Adrenal gland (tissue), 12 donors: ENCODE data around the gene PIAS1. TPM values are rescaled to one million over a fixed set of nuclear protein-coding genes. Genes with fewer than 3 reads are reported as not detected.
"Not testable (repeated sequence)": the region's sequence is repeated elsewhere in the genome, so short reads cannot be mapped to it uniquely, and the experiment has no call there.

ENCODE experiments used
- DNase-seq, 7 donors: peaks; one replicate each; pipeline ENCODE4 v3.0.0-alpha.2; 2019 to 2020
- H3K27ac ChIP-seq, 5 donors: fragments of 200-600 bp; sonication (generic) in 4 of 5; 1 replicate in 3 of 5; 2 replicates in 2 of 5; pipeline versions ENCODE4 v1.5.1 to v1.8.0; 2016 to 2020; ENCODE audit warnings: mild to moderate bottlenecking in 1 of 5
- H3K27me3 ChIP-seq: fragments of 200-600 bp; 2 replicates; pipeline ENCODE4 v1.8.0; 2021
- H3K36me3 ChIP-seq, 2 donors: fragments of 200-600 bp; replicated peaks in 1 of 2; 1 replicate in 1 of 2; 2 replicates in 1 of 2; pipeline versions ENCODE4 v1.5.1 to v1.8.0; 2018 to 2022
- H3K4me1 ChIP-seq, 2 donors: fragments of 200-600 bp; replicated peaks in 1 of 2; 1 replicate in 1 of 2; 2 replicates in 1 of 2; pipeline versions ENCODE4 v1.5.1 to v1.8.0; 2018 to 2021
- H3K4me3 ChIP-seq, 4 donors: fragments of 200-600 bp; sonication (generic) in 3 of 4; one replicate each; pipeline ENCODE4 v1.5.1; 2016 to 2018
- H3K9me3 ChIP-seq, 3 donors: fragments of 200-600 bp; sonication (generic) in 1 of 3; replicated peaks in 1 of 3; 1 replicate in 2 of 3; 2 replicates in 1 of 3; pipeline versions ENCODE4 v1.5.1 to v1.8.0; 2016 to 2021
- POLR2A ChIP-seq, 2 donors: fragments of 450-650 bp; IDR thresholded peaks; one replicate each; pipeline ENCODE4 v1.6.1; 2017; ENCODE audit warnings: antibody characterized with exemption in 2 of 2, mild to moderate bottlenecking in 2 of 2, moderate library complexity in 1 of 2
- WGBS, 4 donors: extraction: QIAGEN DNeasy Blood & Tissue Kit in 2 of 4; methylation state at CpG; one replicate each; pipeline versions ENCODE4 v1.1.5 to v1.1.7; 2013 to 2017; 5-methylcytosine and 5-hydroxymethylcytosine counted together
- intact Hi-C, 2 donors: fragments of 100-400 bp; cut with DNase I; formaldehyde crosslinking; loops; one replicate each; pipeline versions ENCODE4 v1.14.1 to v1.15.0; 2022 to 2023
- polyA plus RNA-seq, 3 donors: library from polyadenylated mRNA; stranded (reverse); fragments of 200-250 nt in 2 of 3; fragments of 350-450 nt in 1 of 3; fragmentation: Illumina TruSeq in 1 of 3; extraction: RNeasy Lipid Tissue Mini Kit (QIAGEN cat#74804) in 1 of 3; gene quantifications; one replicate each; pipeline ENCODE4 v1.2.3, GENCODE V29; 2013 to 2014
- total RNA-seq, 9 donors: library from RNA; depleted of rRNA in 4 of 9; stranded (reverse); fragments of >200 nt in 4 of 9; fragments of 120-200 nt in 1 of 9; fragmentation: NEBNext Ultra II Directional in 1 of 9; extraction: Animal tissue kit (Norgen Biotek cat#: 25700) in 1 of 9; gene quantifications; one replicate each; pipeline versions ENCODE4 v1.1.0 to v1.2.4, GENCODE V29; 2013 to 2023
- TF ChIP-seq, protein P1 (sequence below), 6 experiments: fragments of 450-650 bp in 4 of 6; fragments of 200-600 bp in 2 of 6; sonication (generic) in 1 of 6; IDR thresholded peaks; 1 replicate in 5 of 6; 2 replicates in 1 of 6; pipeline versions ENCODE4 v1.5.1 to v1.8.0; 2016 to 2021; ENCODE audit warnings: antibody characterized with exemption in 6 of 6, mild to moderate bottlenecking in 2 of 6, moderate library complexity in 1 of 6
- donor health status: healthy with polysubstance abuse.
- donor health status: Bipolar disorder and iron deficiency.
- donor health status: DM: yes; HTN: yes; CAD: no.
- donor health status: DM: no; HTN: no; CAD: no.
- donor health status: DM: no; HTN: no; CAD: no.
- donor health status: DM: yes; HTN: yes; CAD: no.

The PIAS1 gene
- total and polyA plus RNA-seq, 12 donors = 12.7 to 60.0 (median 38.8) TPM

DNA sequence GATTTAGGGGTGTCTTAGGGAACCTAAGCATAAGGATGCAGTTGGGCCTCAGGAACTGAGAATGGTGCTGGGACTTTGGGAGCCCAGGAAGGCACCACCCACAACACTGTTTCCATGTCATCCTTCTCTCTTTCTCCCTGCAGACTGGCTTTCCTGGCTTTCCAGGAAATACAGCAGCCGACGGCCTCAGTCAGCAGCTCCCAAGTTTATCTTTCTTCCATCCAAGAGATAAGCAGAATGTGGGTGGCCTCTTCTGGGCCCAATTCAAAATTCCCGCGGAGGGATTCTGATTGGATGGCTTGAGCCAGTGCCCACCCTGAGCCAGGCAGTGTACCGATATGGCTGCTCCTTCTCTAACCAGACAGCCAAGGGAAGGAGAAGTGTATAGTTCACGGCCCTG lies 179.9 kb downstream of the PIAS1 start:
- intact Hi-C loops = no loop called here
- WGBS, 4 donors = 59 to 67% (median 61%) methylated on average over 5 to 6 of the region's 6 CpGs
- H3K36me3 ChIP-seq = no peaks in the 10 kb centered on the region
- peak in 1 of 7 donors; percentile 46 for DNase-seq
- no peak for TF ChIP-seq POLR2A (IDR thresholded peaks at IDR 0.05)
- TF ChIP-seq, protein P1, sequence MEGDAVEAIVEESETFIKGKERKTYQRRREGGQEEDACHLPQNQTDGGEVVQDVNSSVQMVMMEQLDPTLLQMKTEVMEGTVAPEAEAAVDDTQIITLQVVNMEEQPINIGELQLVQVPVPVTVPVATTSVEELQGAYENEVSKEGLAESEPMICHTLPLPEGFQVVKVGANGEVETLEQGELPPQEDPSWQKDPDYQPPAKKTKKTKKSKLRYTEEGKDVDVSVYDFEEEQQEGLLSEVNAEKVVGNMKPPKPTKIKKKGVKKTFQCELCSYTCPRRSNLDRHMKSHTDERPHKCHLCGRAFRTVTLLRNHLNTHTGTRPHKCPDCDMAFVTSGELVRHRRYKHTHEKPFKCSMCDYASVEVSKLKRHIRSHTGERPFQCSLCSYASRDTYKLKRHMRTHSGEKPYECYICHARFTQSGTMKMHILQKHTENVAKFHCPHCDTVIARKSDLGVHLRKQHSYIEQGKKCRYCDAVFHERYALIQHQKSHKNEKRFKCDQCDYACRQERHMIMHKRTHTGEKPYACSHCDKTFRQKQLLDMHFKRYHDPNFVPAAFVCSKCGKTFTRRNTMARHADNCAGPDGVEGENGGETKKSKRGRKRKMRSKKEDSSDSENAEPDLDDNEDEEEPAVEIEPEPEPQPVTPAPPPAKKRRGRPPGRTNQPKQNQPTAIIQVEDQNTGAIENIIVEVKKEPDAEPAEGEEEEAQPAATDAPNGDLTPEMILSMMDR (IDR thresholded peaks at IDR 0.05) = no peak
- H3K4me3 ChIP-seq = no peak overlapping the region
- H3K9me3 ChIP-seq = no peaks in the 10 kb centered on the region
- peaks cover 0 to 5% of the 10 kb centered on the region in 2 donors for H3K4me1 ChIP-seq
- no peaks in the 10 kb centered on the region for H3K27me3 ChIP-seq
- no peak overlapping the region for H3K27ac ChIP-seq

DNA sequence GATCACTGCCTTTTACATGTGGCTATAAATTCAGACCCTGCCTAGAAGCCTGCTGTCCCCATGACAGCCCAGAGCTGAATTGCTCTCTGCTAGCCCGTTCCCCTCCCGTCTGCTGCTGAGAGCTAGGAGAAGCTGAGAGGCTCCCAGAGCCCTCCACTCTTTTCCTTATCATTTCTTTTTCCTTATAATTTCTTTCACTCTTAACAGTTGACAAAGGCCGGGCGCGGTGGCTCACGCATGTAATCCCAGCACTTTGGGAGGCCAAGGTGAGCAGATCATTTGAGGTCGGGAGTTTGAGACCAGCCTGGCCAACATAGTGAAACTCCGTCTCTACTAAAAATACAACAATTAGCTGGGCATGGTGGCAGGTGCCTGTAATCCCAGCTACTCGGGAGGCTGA lies 180.4 kb downstream of the PIAS1 start:
- H3K36me3 ChIP-seq, H3K27ac ChIP-seq, intact Hi-C loops, H3K27me3 ChIP-seq, H3K4me1 ChIP-seq, H3K4me3 ChIP-seq, H3K9me3 ChIP-seq: not testable (repeated sequence)
- WGBS, 4 donors = 88 to 96% (median 92%) methylated on average over 9 of the region's 9 CpGs
- DNase-seq = peak in 1 of 7 donors; percentile 38

DNA sequence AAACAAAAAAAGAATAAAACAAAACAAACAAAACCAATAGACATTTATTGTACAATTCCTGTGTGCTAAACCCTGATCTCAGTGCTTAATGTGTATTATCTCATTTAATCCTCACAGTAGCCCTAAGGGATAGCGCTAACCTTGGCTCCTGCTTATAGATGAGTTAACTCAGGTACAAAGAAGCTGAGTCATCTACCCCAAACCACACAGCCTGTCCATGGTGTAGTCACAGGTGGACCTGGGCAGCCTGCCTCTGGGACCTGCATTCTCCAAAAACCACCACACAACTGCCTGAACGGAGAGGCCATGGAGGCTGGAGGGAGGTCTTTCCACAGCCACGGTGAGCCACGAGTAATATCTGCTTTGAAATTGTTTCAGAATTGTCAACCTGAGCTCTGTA lies 180.9 kb downstream of the PIAS1 start:
- Histone ChIP-seq H3K4me1 (peaks cover 0 to 3% of the 10 kb centered on the region in 2 donors), H3K9me3 (peaks cover 0 to 4% (median 0%) of the 10 kb centered on the region in 3 donors), H3K4me3 (no peak overlapping the region), H3K27ac (no peak overlapping the region), H3K27me3 (no peaks in the 10 kb centered on the region), H3K36me3 (no peaks in the 10 kb centered on the region)
- TF ChIP-seq, protein P1 (IDR thresholded peaks at IDR 0.05) = no peak
- no peak for TF ChIP-seq POLR2A (IDR thresholded peaks at IDR 0.05)
- peak in 1 of 7 donors; percentile 30 for DNase-seq
- 84 to 95% (median 86%) methylated on average over 3 to 4 of the region's 4 CpGs for WGBS, 4 donors
- intact Hi-C loops = no loop called here

DNA sequence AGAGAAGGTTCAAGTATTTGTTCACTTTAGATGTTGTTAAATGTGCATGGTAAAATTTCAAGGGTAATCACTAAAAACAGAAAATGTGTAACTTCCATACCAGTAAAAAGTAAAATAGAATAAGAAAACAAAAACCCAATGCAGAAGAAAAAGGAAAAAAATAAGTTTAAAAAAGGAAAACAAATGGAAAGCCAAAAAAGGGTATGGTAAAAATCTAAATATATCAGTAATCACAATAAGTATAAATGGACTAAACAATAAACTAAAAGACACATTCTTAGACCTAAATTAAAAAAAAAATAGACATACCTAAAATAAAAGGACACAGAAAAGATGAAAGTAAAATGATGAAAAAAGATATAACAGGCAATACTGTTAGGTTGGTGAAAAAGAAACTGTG lies 184.9 kb downstream of the PIAS1 start:
- no peaks in the 10 kb centered on the region for H3K36me3 ChIP-seq
- H3K27me3 ChIP-seq = no peaks in the 10 kb centered on the region
- intact Hi-C loops = no loop called here
- peaks cover 0 to 5% (median 0%) of the 10 kb centered on the region in 3 donors for H3K9me3 ChIP-seq
- no peaks in the 10 kb centered on the region for H3K4me1 ChIP-seq
- DNase-seq = no peak
- no peak overlapping the region for H3K4me3 ChIP-seq
- H3K27ac ChIP-seq = no peak overlapping the region
- TF ChIP-seq, protein P1 (IDR thresholded peaks at IDR 0.05) = no peak
- TF ChIP-seq POLR2A (IDR thresholded peaks at IDR 0.05) = no peak

DNA sequence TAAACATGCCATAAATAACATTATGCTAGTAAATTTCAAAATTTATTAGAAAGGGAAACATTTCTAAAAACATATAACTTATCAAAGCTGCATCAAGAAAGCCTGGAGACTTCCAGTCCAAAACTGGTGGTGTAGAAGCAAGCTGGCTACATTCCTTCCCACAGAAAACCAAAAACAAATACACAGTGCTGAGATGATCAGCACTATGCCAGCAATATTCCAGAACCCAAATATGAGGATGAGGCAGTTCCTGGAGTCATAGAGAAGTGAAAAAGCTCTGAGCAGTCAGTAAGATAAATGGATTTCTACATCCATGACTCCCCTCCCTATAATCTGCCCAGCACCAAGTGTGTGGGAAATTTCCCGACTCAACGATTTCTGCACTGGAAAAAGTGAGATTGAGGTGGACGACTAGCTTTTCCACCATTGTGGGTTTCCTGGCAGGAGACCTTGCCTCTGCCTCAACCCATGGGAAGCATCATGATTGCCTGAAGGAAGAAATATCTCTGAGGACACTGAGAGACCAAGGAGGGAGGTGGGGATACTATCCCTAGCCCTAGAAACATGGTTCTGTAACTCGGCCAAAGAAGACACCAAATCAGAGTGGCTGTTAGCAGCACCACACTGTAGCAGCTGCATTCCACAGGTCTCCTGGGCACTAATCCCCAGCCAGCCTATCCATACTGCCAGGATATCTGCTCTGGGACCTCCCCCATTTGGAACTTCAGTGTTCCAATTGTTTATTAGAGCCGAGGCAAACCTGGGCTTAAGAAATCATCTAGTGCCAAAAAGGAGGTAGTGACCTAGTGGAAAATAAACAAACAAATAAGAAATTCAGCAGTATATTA lies 187.2 kb downstream of the PIAS1 start:
- Histone ChIP-seq H3K4me1 (no peaks in the 10 kb centered on the region), H3K36me3 (no peaks in the 10 kb centered on the region), H3K27me3 (no peaks in the 10 kb centered on the region), H3K4me3 (no peak overlapping the region), H3K9me3 (peaks cover 0 to 5% (median 5%) of the 10 kb centered on the region in 3 donors), H3K27ac (no peak overlapping the region)
- TF ChIP-seq, protein P1 (IDR thresholded peaks at IDR 0.05) = no peak
- TF ChIP-seq POLR2A (IDR thresholded peaks at IDR 0.05) = no peak
- peak in 1 of 7 donors; percentile 28 for DNase-seq
- intact Hi-C loops = no loop called here
- WGBS, 4 donors = 77 to 82% (median 81%) methylated on average over 5 of the region's 5 CpGs
